Osteocyte (in vitro differentiated cells): ENCODE measurements around the gene RACGAP1. TPM values are rescaled to one million over a fixed set of nuclear protein-coding genes. Genes with fewer than 3 reads are reported as not detected.

Experiments
- DNase-seq: peaks from one replicate; pipeline ENCODE4 v3.0.0; 2021; ENCODE audit warnings: mixed read lengths; ENCODE audit not compliant: unreplicated experiment; ENCODE audit errors: extremely low spot score
- H3K27ac Mint-ChIP-seq: one replicate; pipeline ENCODE4 v1.8.0; 2021; ENCODE audit warnings: mild to moderate bottlenecking, mixed read lengths; ENCODE audit not compliant: unreplicated experiment
- H3K27me3 Mint-ChIP-seq: one replicate; pipeline ENCODE4 v1.8.0; 2021; ENCODE audit warnings: mixed read lengths; ENCODE audit not compliant: unreplicated experiment
- H3K36me3 Mint-ChIP-seq: one replicate; pipeline ENCODE4 v1.8.0; 2021; ENCODE audit warnings: mixed read lengths; ENCODE audit not compliant: unreplicated experiment
- H3K4me1 Mint-ChIP-seq: one replicate; pipeline ENCODE4 v1.8.0; 2021; ENCODE audit warnings: mixed read lengths; ENCODE audit not compliant: unreplicated experiment
- H3K4me3 Mint-ChIP-seq: one replicate; pipeline ENCODE4 v1.8.0; 2021; ENCODE audit warnings: mild to moderate bottlenecking, moderate library complexity, mixed read lengths; ENCODE audit not compliant: unreplicated experiment
- H3K9me3 Mint-ChIP-seq: one replicate; pipeline ENCODE4 v1.8.0; 2021; ENCODE audit warnings: mixed read lengths; ENCODE audit not compliant: unreplicated experiment
- CTCF ChIP-seq: fragments of 200-600 bp; sonication (generic); IDR thresholded peaks from 2 replicates; pipeline ENCODE4 v1.5.0; 2021; ENCODE audit warnings: antibody characterized with exemption, mild to moderate bottlenecking, moderate library complexity
- long read RNA-seq: library from polyadenylated mRNA; unstranded; transcript quantifications from one replicate; pipeline ENCODE4 v2.0.0, GENCODE V29; 2021
- total RNA-seq: library from RNA; stranded (reverse); gene quantifications from 2 replicates; pipeline ENCODE4 v1.2.1, GENCODE V29; 2021

RACGAP1 gene, protein sequence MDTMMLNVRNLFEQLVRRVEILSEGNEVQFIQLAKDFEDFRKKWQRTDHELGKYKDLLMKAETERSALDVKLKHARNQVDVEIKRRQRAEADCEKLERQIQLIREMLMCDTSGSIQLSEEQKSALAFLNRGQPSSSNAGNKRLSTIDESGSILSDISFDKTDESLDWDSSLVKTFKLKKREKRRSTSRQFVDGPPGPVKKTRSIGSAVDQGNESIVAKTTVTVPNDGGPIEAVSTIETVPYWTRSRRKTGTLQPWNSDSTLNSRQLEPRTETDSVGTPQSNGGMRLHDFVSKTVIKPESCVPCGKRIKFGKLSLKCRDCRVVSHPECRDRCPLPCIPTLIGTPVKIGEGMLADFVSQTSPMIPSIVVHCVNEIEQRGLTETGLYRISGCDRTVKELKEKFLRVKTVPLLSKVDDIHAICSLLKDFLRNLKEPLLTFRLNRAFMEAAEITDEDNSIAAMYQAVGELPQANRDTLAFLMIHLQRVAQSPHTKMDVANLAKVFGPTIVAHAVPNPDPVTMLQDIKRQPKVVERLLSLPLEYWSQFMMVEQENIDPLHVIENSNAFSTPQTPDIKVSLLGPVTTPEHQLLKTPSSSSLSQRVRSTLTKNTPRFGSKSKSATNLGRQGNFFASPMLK
- 25.9 and 28.3 TPM in 2 replicates for total RNA-seq
- long read RNA-seq, transcript RACGAP1-203 (17 exons, 3,080 nt), result minor isoform, 19 of 131 reads
- long read RNA-seq, transcript RACGAP1-201 (17 exons, 3,073 nt), result major isoform, 57 of 131 reads
- long read RNA-seq, partial matches to known transcripts, result 10 of 131 reads
- long read RNA-seq, other reads (novel, unspliced or antisense), result 44 of 131 reads

GRCh38 chr12:50025187-50026059 is at the start of gene RACGAP1:
Gene RACGAP1, minus strand, starts transcription at chr12:50025494. Its CDS starts 8,779 bp downstream, at chr12:50016715.
- Mint-ChIP-seq H3K27me3 (no peaks in the 10 kb centered on the region), H3K4me1 (peaks cover 39% of the 10 kb centered on the region), H3K27ac (peak within 1 kb of the TSS; percentile 95), H3K36me3 (peaks cover 1% of the 10 kb centered on the region), H3K9me3 (no peaks in the 10 kb centered on the region), H3K4me3 (peak within 1 kb of the TSS; percentile 99)
- peak; percentile 98 for DNase-seq
- no peak for TF ChIP-seq CTCF

DNA sequence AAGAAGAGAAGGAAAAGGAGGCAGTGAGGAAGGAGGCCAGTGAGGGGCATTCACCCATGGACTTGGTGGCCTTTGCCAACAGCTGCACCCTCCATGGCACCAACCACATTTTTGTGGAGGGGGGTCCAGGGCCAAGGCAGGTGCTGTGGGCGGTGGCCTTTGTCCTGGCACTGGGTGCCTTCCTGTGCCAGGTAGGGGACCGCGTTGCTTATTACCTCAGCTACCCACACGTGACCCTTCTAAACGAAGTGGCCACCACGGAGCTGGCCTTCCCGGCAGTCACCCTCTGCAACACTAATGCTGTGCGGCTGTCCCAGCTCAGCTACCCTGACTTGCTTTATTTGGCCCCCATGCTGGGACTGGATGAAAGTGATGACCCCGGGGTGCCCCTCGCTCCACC is 48.4 kb upstream of the RACGAP1 start:
- TF ChIP-seq CTCF, result no peak
- Mint-ChIP-seq H3K27me3 (no peaks in the 10 kb centered on the region), H3K9me3 (no peaks in the 10 kb centered on the region), H3K27ac (no peak overlapping the region), H3K4me3 (no peak overlapping the region), H3K36me3 (no peaks in the 10 kb centered on the region), H3K4me1 (peaks cover 13% of the 10 kb centered on the region)
- no peak for DNase-seq

DNA sequence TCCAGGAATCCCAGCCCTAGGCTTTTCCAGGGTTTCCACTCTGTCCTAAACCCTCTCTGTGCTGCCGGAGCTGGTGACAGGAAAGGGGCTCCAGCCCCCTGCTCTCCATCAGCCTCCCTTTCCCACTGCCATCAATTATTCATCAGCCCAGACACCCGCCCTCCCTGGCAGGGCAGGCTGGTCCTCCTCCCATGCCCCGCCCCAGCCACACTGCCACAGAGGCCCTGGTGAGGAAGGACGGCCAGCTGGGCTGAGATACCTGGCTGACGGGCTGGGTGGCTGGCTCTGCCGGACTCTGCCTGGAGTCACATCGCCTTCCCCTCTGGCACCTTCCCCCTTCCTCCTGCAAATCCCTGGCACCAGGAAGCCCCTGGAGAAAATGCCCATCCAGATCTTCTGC is 47.9 kb upstream of the RACGAP1 start:
- no peaks in the 10 kb centered on the region for H3K27me3 Mint-ChIP-seq
- DNase-seq, result no peak
- H3K4me3 Mint-ChIP-seq, result no peak overlapping the region
- no peaks in the 10 kb centered on the region for H3K9me3 Mint-ChIP-seq
- H3K4me1 Mint-ChIP-seq, result peaks cover 13% of the 10 kb centered on the region
- no peak for TF ChIP-seq CTCF
- no peaks in the 10 kb centered on the region for H3K36me3 Mint-ChIP-seq
- H3K27ac Mint-ChIP-seq, result no peak overlapping the region

GRCh38 chr12:50072198-50072907 is 47.1 kb upstream of the RACGAP1 start:
- Mint-ChIP-seq H3K27ac (no peak overlapping the region), H3K36me3 (no peaks in the 10 kb centered on the region), H3K27me3 (no peaks in the 10 kb centered on the region), H3K9me3 (no peaks in the 10 kb centered on the region), H3K4me3 (no peak overlapping the region), H3K4me1 (peaks cover 13% of the 10 kb centered on the region)
- DNase-seq, result no peak
- no peak for TF ChIP-seq CTCF
